Spleen (tissue), 7 donors: ENCODE results near the gene SIDT1.

Experiments
- POLR2A ChIP-seq, 3 donors: fragments of 450-650 bp; IDR thresholded peaks; one replicate each; pipeline ENCODE4 v1.5.1; 2017; ENCODE audit warnings: antibody characterized with exemption in 3 of 3, mild to moderate bottlenecking in 1 of 3
- POLR2AphosphoS5 ChIP-seq, 3 donors: sonication (generic); formaldehyde crosslinking; IDR thresholded peaks; one replicate each; pipeline ENCODE4 v1.5.1; 2017; ENCODE audit warnings: antibody characterized with exemption in 3 of 3
- TF ChIP-seq, protein P1 (sequence below), 11 experiments: fragments of 200-600 bp in 7 of 11; fragments of 450-650 bp in 4 of 11; sonication (generic) in 4 of 11; IDR thresholded peaks in 8 of 11; conservative IDR thresholded peaks in 3 of 11; 1 replicate in 7 of 11; 2 replicates in 4 of 11; pipeline versions ENCODE4 v1.4.0 to v1.8.0; 2016 to 2021; ENCODE audit warnings: antibody characterized with exemption in 11 of 11, inconsistent platforms in 4 of 11, mild to moderate bottlenecking in 1 of 11
- donor health status: DM: no; HTN: no; CAD: no; lungs with moderate emphysema.
- donor health status: DM: no; HTN: no; CAD: no.
- donor health status: DM: no; HTN: no; CAD: no.

DNA sequence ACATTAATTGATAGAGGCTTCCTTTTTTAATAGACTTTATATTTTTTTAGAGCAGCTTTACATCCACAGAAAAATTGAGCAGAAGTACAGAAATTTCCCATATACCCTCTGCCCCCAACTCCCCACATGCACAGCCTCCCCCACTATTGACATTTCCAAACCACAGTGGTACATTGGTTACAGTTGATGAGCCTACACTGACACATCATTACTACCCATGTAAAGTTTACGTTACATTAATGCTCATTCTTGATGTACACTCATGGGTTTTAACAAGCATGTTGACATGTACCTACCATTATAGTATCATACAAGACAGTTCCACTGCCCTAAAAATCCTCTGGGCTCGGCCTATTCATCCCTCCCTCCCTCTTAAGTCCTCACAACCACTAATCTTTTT lies 85.4 kb downstream of the SIDT1 start:
- TF ChIP-seq, protein P1, sequence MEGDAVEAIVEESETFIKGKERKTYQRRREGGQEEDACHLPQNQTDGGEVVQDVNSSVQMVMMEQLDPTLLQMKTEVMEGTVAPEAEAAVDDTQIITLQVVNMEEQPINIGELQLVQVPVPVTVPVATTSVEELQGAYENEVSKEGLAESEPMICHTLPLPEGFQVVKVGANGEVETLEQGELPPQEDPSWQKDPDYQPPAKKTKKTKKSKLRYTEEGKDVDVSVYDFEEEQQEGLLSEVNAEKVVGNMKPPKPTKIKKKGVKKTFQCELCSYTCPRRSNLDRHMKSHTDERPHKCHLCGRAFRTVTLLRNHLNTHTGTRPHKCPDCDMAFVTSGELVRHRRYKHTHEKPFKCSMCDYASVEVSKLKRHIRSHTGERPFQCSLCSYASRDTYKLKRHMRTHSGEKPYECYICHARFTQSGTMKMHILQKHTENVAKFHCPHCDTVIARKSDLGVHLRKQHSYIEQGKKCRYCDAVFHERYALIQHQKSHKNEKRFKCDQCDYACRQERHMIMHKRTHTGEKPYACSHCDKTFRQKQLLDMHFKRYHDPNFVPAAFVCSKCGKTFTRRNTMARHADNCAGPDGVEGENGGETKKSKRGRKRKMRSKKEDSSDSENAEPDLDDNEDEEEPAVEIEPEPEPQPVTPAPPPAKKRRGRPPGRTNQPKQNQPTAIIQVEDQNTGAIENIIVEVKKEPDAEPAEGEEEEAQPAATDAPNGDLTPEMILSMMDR (IDR thresholded peaks at IDR 0.05 in 8 of 11, conservative IDR thresholded peaks at IDR 0.05 in 3 of 11), result no peak
- TF ChIP-seq POLR2A (IDR thresholded peaks at IDR 0.05) (no peak), POLR2AphosphoS5 (IDR thresholded peaks at IDR 0.05) (no peak)
